Measurements from ENCODE around the gene CGNL1.

Gene CGNL1

GRCh38 chr15:57591237-57591821 lies 215.0 kb downstream of the CGNL1 start:
- in situ Hi-C loops (cut with MboI; ENCODE audit: low sequenced_read_pairs), result no loop called here

DNA sequence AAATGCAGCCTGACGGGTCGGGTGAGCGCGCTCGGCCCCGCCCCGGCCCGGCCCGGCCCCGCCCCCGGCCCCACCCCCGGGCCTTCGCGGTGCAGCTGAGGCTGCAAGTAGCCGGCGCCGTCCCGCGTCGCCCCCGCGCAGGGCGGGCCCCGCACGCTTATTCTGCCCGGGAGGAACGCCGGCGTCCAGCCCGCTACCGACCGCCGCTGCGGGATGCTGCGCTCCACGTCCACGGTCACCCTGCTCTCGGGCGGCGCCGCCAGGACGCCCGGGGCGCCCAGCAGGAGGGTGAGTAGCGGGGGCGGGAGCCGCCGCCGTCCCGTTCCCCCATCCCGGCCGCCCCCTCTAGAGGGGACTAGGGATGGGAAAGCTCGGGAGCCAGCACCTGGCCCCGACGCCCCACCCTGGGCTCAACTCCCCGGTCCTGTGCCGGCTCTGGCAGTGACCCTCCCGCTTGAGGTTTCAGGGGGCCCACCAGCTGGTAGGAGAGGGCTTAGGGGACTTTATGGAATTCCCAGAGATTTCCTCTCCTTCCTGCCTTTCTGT lies 215.6 kb downstream of the CGNL1 start, which contains the start of gene MYZAP:
Gene MYZAP (plus strand): TSS at position 83 of the 546 bp plus-strand sequence. CDS start 131 bp downstream, at position 214.
- in situ Hi-C loops (cut with MboI; ENCODE audit: low sequenced_read_pairs), result no loop called here

DNA sequence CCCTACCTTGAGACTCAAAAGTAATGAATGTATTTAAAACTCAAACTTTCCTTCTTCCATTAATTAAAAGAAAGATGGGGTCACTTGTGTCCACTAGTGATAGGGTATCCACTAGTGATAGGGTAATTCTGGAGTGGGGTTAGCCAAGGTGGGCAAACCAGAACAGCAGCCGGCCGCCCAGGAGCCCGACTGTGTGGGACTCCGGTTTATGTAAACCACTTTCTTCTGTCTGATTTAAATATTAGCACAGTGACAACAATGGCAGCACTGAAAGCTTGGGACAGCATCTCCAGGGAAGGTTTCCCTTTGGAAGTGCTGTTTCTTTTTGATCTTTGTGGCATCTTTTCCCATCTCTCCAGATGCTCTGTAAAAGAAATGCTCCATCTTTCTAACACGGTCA lies 216.1 kb downstream of the CGNL1 start:
- in situ Hi-C loops (cut with MboI; ENCODE audit: low sequenced_read_pairs), result no loop called here

GRCh38 chr15:57592836-57593420 lies 216.6 kb downstream of the CGNL1 start:
- in situ Hi-C loops (cut with MboI; ENCODE audit: low sequenced_read_pairs), result no loop called here

DNA sequence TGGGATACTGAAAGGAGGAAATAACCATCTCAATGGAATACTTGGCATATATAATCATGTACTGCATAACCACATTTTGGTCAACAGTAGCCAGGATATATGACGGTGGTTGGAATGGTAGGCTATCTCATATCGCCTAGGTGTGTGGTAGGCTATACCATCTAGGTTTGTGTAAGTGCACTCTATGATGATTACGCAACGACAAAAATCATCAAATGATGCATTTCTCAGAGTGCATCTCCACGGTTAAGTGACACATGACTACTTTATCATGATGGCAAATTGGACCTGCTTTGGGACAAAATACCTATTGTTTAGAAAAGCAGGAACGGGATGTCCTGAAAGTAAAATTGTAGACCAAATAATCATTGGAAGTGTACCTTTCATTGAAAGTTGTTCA lies 218.2 kb downstream of the CGNL1 start:
- in situ Hi-C loops (cut with MboI; ENCODE audit: low sequenced_read_pairs), result no loop called here

DNA sequence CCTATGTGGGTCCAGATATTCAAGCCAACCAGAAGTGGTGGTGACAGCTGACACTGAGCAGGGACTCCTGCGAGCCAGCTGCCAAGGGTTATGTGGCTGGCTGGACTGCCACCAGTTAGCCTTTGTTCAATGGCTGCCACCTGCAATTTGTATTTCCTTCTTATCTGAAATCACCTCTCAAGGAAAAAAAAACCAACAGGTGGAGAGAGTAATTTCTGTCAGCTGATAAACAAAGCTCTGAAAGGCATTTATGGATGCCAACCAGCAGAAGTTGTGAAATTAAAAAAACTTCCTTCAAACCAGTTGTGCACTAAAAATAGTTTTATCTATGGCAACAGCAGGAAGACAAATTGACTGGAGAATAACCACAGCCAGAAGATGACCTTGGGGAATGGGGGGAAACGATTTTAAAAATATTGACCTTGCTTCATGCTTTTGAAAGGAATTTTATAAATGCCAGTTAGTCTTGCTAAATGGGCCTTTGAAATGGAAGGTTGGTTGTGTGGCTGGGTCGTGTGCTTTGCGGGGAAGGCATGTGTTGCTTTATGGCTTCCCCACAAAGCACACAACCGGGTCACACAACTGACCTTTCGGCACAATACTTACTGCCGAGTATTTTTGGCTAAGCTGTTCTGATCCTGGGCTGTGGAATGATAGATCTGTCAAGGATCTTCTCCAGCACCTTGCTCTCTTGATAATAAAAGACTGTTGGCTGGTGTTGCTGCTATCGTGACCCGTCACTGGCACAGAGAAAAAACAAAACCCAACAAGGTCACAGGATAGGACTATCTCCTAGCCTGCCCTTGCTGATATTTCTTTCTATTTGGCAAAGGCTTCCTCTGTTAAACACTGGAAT lies 218.9 kb downstream of the CGNL1 start:
- in situ Hi-C loops (cut with MboI; ENCODE audit: low sequenced_read_pairs), result no loop called here

DNA sequence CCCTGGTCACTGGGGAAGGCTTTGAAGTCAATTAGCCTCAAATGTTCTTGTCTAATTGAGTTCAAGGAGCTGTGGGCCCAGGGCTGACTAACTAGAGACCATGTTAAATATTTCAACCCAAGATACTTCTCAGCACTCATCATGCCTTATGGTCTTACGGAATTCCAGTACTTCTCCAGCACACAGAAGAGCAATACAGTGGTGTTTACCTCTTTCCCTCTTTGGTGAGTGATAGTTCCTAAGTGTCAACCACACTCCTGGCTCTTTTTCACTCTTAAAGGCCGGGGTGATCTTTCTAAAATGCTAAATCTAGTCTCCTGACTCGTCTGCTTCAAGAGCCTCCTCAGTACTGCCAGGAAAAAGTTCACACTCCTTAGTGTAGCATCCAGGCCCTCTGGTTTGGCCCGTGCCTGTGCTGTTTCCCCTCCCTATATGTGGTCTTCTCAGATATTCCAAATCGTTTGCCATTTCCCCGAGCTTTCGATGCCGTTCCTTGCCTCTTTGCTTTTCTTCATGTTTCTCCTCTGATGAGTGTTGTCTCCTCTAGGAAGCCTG lies 220.1 kb downstream of the CGNL1 start:
- in situ Hi-C loops (cut with MboI; ENCODE audit: low sequenced_read_pairs), result no loop called here

DNA sequence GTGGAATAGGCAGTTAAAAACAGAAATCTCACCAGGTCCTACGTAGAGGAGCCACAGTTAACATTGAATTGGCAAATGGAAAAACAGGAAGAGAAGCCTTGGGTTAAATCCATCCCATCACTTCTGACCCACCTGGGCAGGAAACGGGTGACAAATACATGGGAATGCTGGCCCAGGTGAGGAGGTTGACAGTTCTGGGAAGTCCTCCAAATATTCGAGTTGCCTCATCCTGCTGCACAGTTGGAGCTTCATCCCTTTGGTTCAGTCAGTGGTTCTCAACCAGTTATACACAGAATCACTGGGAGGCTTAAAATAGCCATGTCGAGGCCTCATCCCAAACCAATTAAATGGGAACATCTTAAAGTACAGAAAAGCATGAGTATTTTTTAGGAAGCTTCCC lies 220.7 kb downstream of the CGNL1 start:
- in situ Hi-C loops (cut with MboI; ENCODE audit: low sequenced_read_pairs), result no loop called here

DNA sequence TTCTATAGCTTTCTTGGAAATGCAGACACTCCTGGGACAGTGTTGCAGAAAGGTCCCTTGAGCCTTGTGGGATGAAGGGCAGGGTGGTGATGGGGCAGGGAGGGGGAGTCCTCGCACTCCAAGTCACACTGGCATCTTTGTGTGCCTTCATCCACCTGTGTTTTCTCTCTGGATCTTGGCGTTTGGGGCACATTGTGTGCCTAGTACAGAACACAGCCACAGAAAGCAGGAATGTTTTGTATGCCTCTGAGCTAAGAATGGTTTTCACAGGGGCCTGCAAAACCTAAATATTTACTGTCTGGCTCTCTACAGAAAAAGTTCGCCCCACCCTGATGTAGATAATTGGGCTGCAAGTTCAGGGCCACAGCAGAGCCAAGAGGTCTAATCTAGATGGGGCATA lies 221.1 kb downstream of the CGNL1 start:
- in situ Hi-C loops (cut with MboI; ENCODE audit: low sequenced_read_pairs), result no loop called here

- in situ Hi-C loops (cut with MboI; ENCODE audit: low sequenced_read_pairs), result no loop called here
Observed at GRCh38 chr15:57598346-57598745, 222.0 kb downstream of the CGNL1 start.

GRCh38 chr15:57599296-57599810 lies 223.0 kb downstream of the CGNL1 start:
- in situ Hi-C loops (cut with MboI; ENCODE audit: low sequenced_read_pairs), result no loop called here

DNA sequence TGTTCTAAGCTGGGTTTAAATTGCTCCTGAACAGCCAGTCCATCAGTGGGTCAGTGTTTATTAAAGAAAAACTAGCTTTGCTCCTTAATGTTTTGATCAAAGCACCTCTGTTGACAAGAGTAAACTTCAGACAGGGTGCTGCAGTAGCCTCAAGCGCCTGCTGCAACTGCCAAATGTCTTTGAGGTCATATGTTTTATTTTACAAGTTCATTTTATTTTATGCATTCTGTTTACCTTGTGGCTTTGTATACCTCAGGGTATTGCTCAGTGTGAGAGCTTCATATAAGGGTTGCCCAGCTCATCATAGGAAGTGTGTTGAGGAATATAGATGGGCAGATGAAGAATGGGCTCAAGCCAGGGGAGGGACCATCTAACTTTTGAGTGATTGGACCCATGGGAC lies 223.9 kb downstream of the CGNL1 start:
- in situ Hi-C loops (cut with MboI; ENCODE audit: low sequenced_read_pairs), result no loop called here

Measured in hTERT RPE-1 (cell line).